Transverse colon (tissue), 4 donors: ENCODE data around the gene ARID3A. TPM values are rescaled to one million over a fixed set of nuclear protein-coding genes. Genes with fewer than 3 reads are reported as not detected.

Experiments
- DNase-seq: peaks from one replicate; pipeline ENCODE4 v3.0.0-alpha.2; 2019
- H3K27ac ChIP-seq, 4 donors: fragments of 200-600 bp; sonication (generic); 2 replicates each; pipeline ENCODE4 v1.5.1; 2016 to 2018; ENCODE audit warnings: inconsistent platforms in 4 of 4
- H3K27me3 ChIP-seq: fragments of 200-600 bp; sonication (generic); 2 replicates; pipeline ENCODE4 v1.5.1; 2017; ENCODE audit warnings: inconsistent platforms
- H3K36me3 ChIP-seq, 4 donors: fragments of 200-600 bp; sonication (generic); 2 replicates each; pipeline ENCODE4 v1.5.1; 2017 to 2019; ENCODE audit warnings: inconsistent platforms in 4 of 4
- H3K4me1 ChIP-seq, 4 donors: fragments of 200-600 bp; sonication (generic); 2 replicates each; pipeline ENCODE4 v1.5.1; 2017 to 2020; ENCODE audit warnings: inconsistent platforms in 4 of 4
- H3K4me3 ChIP-seq, 4 donors: fragments of 200-600 bp; sonication (generic); 1 replicate in 1 of 4; 2 replicates in 3 of 4; pipeline versions ENCODE4 v1.5.1 to v1.6.1; 2017 to 2019; ENCODE audit warnings: inconsistent platforms in 4 of 4
- H3K9me3 ChIP-seq, 2 donors: fragments of 200-600 bp; sonication (generic); 2 replicates each; pipeline ENCODE4 v1.5.1; 2017 to 2019; ENCODE audit warnings: inconsistent platforms in 2 of 2
- EP300 ChIP-seq: sonication (generic); formaldehyde crosslinking; IDR thresholded peaks from one replicate; pipeline ENCODE4 v1.6.1; 2017; ENCODE audit warnings: antibody characterized with exemption, low read depth
- POLR2A ChIP-seq: fragments of 450-650 bp; IDR thresholded peaks from one replicate; pipeline ENCODE4 v1.6.1; 2016; ENCODE audit warnings: antibody characterized with exemption, mild to moderate bottlenecking, moderate library complexity
- POLR2AphosphoS5 ChIP-seq, 3 donors: sonication (generic); formaldehyde crosslinking; IDR thresholded peaks; one replicate each; pipeline ENCODE4 v1.6.1; 2016; ENCODE audit warnings: antibody characterized with exemption in 3 of 3
- WGBS, 2 donors: methylation state at CpG; one replicate each; pipeline ENCODE4 v1.1.5; 2018; ENCODE audit warnings: low coverage in 1 of 2; 5-methylcytosine and 5-hydroxymethylcytosine counted together
- in situ Hi-C, 4 donors: fragments of 200-750 bp; cut with MboI; loops; one replicate each; pipeline versions ENCODE4 v1.15.0 to v1.15.1; 2017; ENCODE audit warnings: low sequenced_read_pairs in 3 of 4, low pct_ligation_motif_present in 1 of 4, low pct_unique_long_range_greater_than_20kb in 1 of 4
- intact Hi-C: fragments of 100-400 bp; cut with DNase I; formaldehyde crosslinking; loops from one replicate; pipeline ENCODE4 v1.15.1; 2023; ENCODE audit warnings: low total_unique reads
- total RNA-seq, 4 donors: library from RNA; depleted of rRNA; stranded (reverse); fragments of >200 nt; gene quantifications; one replicate each; pipeline ENCODE4 v1.1.0, GENCODE V29; 2016
- TF ChIP-seq, protein P1 (sequence below), 5 experiments: fragments of 200-600 bp in 3 of 5; fragments of 450-650 bp in 2 of 5; sonication (generic) in 3 of 5; IDR thresholded peaks; 1 replicate in 2 of 5; 2 replicates in 3 of 5; pipeline ENCODE4 v1.5.1; 2016 to 2017; ENCODE audit warnings: antibody characterized with exemption in 5 of 5, inconsistent platforms in 3 of 5, mild to moderate bottlenecking in 2 of 5, moderate library complexity in 1 of 5

ARID3A gene
- total RNA-seq, 4 donors from 2014 or later = 2.2 to 8.7 (median 4.3) TPM

DNA sequence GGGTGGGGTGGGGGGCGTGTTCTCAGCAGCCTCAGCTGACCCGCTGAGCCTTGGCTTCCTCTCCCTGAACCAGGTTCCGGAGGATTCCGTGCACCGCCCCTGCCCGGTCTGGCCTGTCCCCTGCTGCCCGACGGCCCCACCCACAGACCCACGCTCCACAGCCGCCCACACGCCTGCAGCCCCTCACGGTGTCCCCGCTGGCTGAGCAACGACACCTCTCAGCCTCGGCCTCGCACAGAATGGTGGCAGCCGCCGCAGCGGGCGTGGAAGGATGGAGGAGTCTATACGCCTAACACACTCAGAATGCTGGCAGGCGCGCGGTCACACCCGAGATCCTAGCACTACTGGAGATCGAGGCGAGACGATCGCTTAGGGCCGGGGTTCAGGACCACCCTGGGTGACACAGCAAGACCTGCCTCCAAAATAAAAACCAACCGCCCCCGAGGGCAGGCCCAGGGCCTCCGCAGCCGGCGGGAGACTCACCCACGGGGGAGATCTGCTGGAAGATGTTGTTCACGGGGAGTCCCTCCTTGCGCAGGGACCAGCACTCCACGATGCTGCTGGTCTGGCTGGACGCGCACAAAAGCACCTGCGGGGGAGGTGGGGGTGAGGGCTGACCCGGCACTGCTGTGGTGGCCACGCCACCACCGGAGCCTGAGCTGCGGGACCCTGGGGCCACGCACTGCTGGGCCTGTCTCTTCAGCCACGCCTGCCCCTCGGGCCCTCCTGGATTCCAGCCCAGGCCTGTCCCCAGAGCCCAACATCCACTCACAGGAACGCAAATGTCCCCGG is 41.2 kb upstream of the ARID3A start:
- TF ChIP-seq EP300 (no peak), POLR2AphosphoS5 (IDR thresholded peaks at IDR 0.05) (no peak), POLR2A (no peak)
- TF ChIP-seq, protein P1, sequence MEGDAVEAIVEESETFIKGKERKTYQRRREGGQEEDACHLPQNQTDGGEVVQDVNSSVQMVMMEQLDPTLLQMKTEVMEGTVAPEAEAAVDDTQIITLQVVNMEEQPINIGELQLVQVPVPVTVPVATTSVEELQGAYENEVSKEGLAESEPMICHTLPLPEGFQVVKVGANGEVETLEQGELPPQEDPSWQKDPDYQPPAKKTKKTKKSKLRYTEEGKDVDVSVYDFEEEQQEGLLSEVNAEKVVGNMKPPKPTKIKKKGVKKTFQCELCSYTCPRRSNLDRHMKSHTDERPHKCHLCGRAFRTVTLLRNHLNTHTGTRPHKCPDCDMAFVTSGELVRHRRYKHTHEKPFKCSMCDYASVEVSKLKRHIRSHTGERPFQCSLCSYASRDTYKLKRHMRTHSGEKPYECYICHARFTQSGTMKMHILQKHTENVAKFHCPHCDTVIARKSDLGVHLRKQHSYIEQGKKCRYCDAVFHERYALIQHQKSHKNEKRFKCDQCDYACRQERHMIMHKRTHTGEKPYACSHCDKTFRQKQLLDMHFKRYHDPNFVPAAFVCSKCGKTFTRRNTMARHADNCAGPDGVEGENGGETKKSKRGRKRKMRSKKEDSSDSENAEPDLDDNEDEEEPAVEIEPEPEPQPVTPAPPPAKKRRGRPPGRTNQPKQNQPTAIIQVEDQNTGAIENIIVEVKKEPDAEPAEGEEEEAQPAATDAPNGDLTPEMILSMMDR (IDR thresholded peaks at IDR 0.05) = no peak
- Histone ChIP-seq H3K4me3 (no peak overlapping the region), H3K9me3 (no peaks in the 10 kb centered on the region), H3K27me3 (no peaks in the 10 kb centered on the region), H3K27ac (no peak overlapping the region), H3K36me3 (peaks cover 0 to 50% (median 18%) of the 10 kb centered on the region in 4 donors), H3K4me1 (no peaks in the 10 kb centered on the region)
- intact Hi-C loops (no loop called here), in situ Hi-C loops (no loop called here)
- DNase-seq = no peak
- 95% methylated on average over 48 of the region's 51 CpGs; no CpG with 5 or more reads in 1 of the 2 donors for WGBS, 2 donors

DNA sequence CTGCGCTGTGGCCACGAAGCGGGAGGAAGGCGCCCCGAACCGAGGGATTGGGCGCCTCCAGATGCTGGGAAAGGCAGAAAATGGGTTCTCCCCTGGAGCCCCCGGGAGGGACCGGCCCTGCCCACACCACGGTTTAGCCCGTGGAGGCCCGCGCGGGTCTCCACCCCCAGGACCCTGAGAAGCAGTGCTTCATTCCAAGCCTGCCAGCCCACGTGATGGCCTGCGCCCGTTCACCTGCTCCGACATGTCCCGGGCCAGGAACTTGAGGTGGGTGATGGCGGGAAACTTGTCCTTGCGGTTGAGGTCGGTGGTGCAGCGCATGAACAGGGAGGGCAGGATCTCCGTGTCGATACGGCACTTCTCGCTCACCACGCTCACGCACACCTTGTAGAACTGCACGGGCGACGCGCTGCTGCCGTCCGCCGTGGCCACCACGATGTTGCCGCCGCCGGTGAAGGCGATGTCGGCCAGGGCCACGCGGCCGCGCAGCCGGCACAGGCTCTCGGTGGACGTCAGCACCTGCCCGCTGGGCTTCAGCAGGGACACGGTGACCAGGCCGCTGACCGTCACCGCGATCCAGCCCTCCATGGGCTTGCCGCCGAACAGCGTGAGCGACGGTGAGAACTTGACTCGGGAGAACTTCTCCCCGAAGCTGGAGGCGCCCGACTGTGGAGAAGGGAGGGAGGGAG is 40.2 kb upstream of the ARID3A start:
- intact Hi-C loops (no loop called here), in situ Hi-C loops (no loop called here)
- H3K27ac ChIP-seq = no peak overlapping the region
- H3K27me3 ChIP-seq = no peaks in the 10 kb centered on the region
- no peaks in the 10 kb centered on the region for H3K4me1 ChIP-seq
- no peak overlapping the region for H3K4me3 ChIP-seq
- no peak for TF ChIP-seq POLR2A
- TF ChIP-seq, protein P1 (IDR thresholded peaks at IDR 0.05) = no peak
- TF ChIP-seq EP300 = no peak
- no peak for TF ChIP-seq POLR2AphosphoS5 (IDR thresholded peaks at IDR 0.05)
- 97 to 100% methylated on average over 5 to 62 of the region's 64 CpGs for WGBS, 2 donors
- H3K36me3 ChIP-seq = peaks cover 0 to 43% (median 19%) of the 10 kb centered on the region in 4 donors
- H3K9me3 ChIP-seq = no peaks in the 10 kb centered on the region
- DNase-seq = no peak

DNA sequence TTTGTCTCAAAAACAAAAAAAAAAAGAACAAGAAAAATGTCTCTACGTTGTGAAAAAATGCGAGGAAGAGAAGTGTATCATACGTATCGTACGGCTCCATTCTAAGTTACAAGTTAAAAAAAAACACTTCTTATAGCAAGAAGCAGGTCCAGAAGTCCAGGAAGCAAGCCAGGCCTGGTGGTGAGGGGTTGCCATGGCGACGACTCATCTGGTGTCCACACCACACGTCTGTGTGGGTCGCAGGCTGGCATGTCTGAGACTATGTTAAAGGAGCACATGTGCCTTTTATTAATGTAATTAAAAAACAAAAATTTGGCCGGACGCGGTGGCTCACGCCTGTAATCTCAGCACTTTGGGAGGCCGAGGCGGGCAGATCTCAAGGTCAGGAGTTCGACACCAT is 38.8 kb upstream of the ARID3A start:
- Histone ChIP-seq H3K9me3 (no peaks in the 10 kb centered on the region), H3K27ac (no peak overlapping the region), H3K36me3 (peaks cover 0 to 32% (median 15%) of the 10 kb centered on the region in 4 donors), H3K4me1 (peaks cover 0 to 9% (median 6%) of the 10 kb centered on the region in 4 donors), H3K4me3 (no peak overlapping the region), H3K27me3 (no peaks in the 10 kb centered on the region)
- 82 to 91% methylated on average over 11 to 16 of the region's 16 CpGs for WGBS, 2 donors
- DNase-seq = no peak
- intact Hi-C loops = no loop called here
- TF ChIP-seq, protein P1 (IDR thresholded peaks at IDR 0.05) = no peak
- TF ChIP-seq POLR2A (no peak), POLR2AphosphoS5 (IDR thresholded peaks at IDR 0.05) (no peak), EP300 (no peak)
- in situ Hi-C loops = no loop called here

DNA sequence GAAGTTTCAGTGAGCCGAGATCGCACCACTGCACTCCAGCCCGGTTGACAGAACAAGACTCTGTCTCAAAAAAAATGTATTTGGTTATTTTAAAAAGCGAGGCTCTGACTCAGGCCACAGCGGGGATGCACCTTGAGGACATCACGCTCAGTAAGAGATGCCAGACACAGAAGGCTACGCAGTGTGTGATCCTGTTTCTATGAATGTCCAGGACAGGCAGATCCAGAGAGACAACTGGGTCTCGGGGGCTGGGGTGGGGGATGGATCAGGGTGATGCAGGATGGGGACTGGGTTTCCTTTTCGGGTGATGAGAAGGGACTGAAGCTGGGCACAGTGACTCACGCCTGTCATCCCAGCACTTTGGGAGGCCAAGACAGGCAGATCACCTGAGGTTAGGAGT is 38.2 kb upstream of the ARID3A start:
- 94 to 95% methylated on average over 4 to 10 of the region's 10 CpGs for WGBS, 2 donors
- in situ Hi-C loops = no loop called here
- Histone ChIP-seq H3K4me1 (peaks cover 0 to 12% (median 9%) of the 10 kb centered on the region in 4 donors), H3K27me3 (no peaks in the 10 kb centered on the region), H3K36me3 (peaks cover 0 to 27% (median 13%) of the 10 kb centered on the region in 4 donors), H3K4me3 (no peak overlapping the region), H3K27ac (no peak overlapping the region), H3K9me3 (no peaks in the 10 kb centered on the region)
- intact Hi-C loops = no loop called here
- no peak for DNase-seq
- TF ChIP-seq, protein P1 (IDR thresholded peaks at IDR 0.05) = no peak
- no peak for TF ChIP-seq POLR2AphosphoS5 (IDR thresholded peaks at IDR 0.05)
- no peak for TF ChIP-seq POLR2A
- no peak for TF ChIP-seq EP300
